ENCODE results near the gene ARRB1. TPM values are rescaled to one million over a fixed set of nuclear protein-coding genes. Genes with fewer than 3 reads are reported as not detected.

Gene ARRB1
- polyA plus RNA-seq, 1 of the 3 experiments (the other 2 are of a cell fraction), result 7.0 TPM

- Histone ChIP-seq H3K79me2 (ENCODE audit: insufficient read depth) (no peaks in the 10 kb centered on the region), H3K9me2 (no peaks in the 10 kb centered on the region), H3K27ac (ENCODE audit: low read depth in 2 of 2, low read length in 1 of 2) (peak overlapping the region in 1 of 2 experiments; percentile 80; a peak in 2 of 4 replicates), H3F3A (replicated peaks; ENCODE audit: insufficient read depth) (no peaks in the 10 kb centered on the region), H3K9me3 (no peaks in the 10 kb centered on the region), H3K27me3 (ENCODE audit: insufficient read depth) (no peaks in the 10 kb centered on the region), H2AFZ (ENCODE audit: low read depth) (no peak overlapping the region), H4K20me1 (ENCODE audit: insufficient read depth) (no peaks in the 10 kb centered on the region), H3K4me2 (no peak overlapping the region), H3K36me3 (replicated peaks in 1 of 2; ENCODE audit: control insufficient read depth in 1 of 2, insufficient read depth in 2 of 2, low read length in 1 of 2) (no peaks in the 10 kb centered on the region), H3K4me3 (ENCODE audit: low read depth in 2 of 2, low read length in 1 of 2) (no peak overlapping the region), H3K9ac (no peak overlapping the region), H3K4me1 (ENCODE audit: control insufficient read depth in 1 of 2, insufficient read depth in 2 of 2, low read depth in 1 of 2, low read length in 1 of 2) (peaks cover 0 to 34% of the 10 kb centered on the region in 2 experiments; a peak in 2 of 4 replicates)
- peak; percentile 78 for DNase-seq
- POLR2A ChIA-PET, result no interaction called here
- TF ChIP-seq MXI1 (IDR thresholded peaks at IDR 0.05; ENCODE audit: low read depth, low read length), result peak; percentile 74
- no peak for TF ChIP-seq TAF1 (IDR thresholded peaks at IDR 0.05; ENCODE audit: borderline replicate concordance, low read depth, low read length)
- no peak for TF ChIP-seq GABPA (IDR thresholded peaks at IDR 0.05; ENCODE audit: low read depth)
- TF ChIP-seq CHD2 (IDR thresholded peaks at IDR 0.05; ENCODE audit: low read length, partially characterized antibody), result peak; percentile 15
- no peak for TF ChIP-seq FOXM1 (IDR thresholded peaks at IDR 0.05; ENCODE audit: low read depth)
- no peak for TF ChIP-seq RAD21 (IDR thresholded peaks at IDR 0.05; ENCODE audit: low read length)
- no peak for TF ChIP-seq USF1 (IDR thresholded peaks at IDR 0.05; ENCODE audit: borderline replicate concordance, low read depth)
- TF ChIP-seq PBX3 (IDR thresholded peaks at IDR 0.05), result no peak
- TF ChIP-seq GATA2 (CRISPR knock-in tag; IDR thresholded peaks at IDR 0.05), result no peak
- TF ChIP-seq MAX (IDR thresholded peaks at IDR 0.05; ENCODE audit: low read depth), result no peak
- TF ChIP-seq RCOR1 (IDR thresholded peaks at IDR 0.05; ENCODE audit: low read length), result 0 out of 2 replicates have a peak, but pooled peaks have one; percentile 8
- TF ChIP-seq TCF12 (IDR thresholded peaks at IDR 0.05), result no peak
- TF ChIP-seq ELF1 (IDR thresholded peaks at IDR 0.05), result no peak
- TF ChIP-seq NFIC (IDR thresholded peaks at IDR 0.05; ENCODE audit: borderline replicate concordance), result no peak
- TF ChIP-seq FOXJ3 (CRISPR knock-in tag; IDR thresholded peaks at IDR 0.05), result 0 out of 2 replicates have a peak, but pooled peaks have one; percentile 36
- WGBS (ENCODE audit: low lambda C conversion rate), result 89% methylated on average over 10 of the region's 10 CpGs
- CTCF ChIA-PET, result interaction anchor here (0.8 to 2.6 kb wide), 5 partner anchors 23 to 163 kb away, joined by 3 to 6 read pairs (median 4); no protein-coding TSS in a partner anchor
Observed at GRCh38 chr11:75303544-75304224, 47.8 kb downstream of the ARRB1 start.

- no peak overlapping the region for H3K4me2 ChIP-seq
- no peaks in the 10 kb centered on the region for H3K9me2 ChIP-seq
- no peak for TF ChIP-seq POLR2AphosphoS5 (IDR thresholded peaks at IDR 0.05; ENCODE audit: low read depth, low read length)
- TF ChIP-seq TEAD4 (IDR thresholded peaks at IDR 0.05; ENCODE audit: borderline replicate concordance, insufficient read depth), result no peak
- TF ChIP-seq RAD21 (IDR thresholded peaks at IDR 0.05; ENCODE audit: low read length), result no peak
- no peak for TF ChIP-seq MAX (IDR thresholded peaks at IDR 0.05; ENCODE audit: low read depth)
- TF ChIP-seq RFX5 (IDR thresholded peaks at IDR 0.05; ENCODE audit: low read length), result no peak
- no peak for TF ChIP-seq USF1 (IDR thresholded peaks at IDR 0.05; ENCODE audit: borderline replicate concordance, low read depth)
- TF ChIP-seq NRF1 (IDR thresholded peaks at IDR 0.05; ENCODE audit: low read depth, low read length), result no peak
- no peak for TF ChIP-seq MXI1 (IDR thresholded peaks at IDR 0.05; ENCODE audit: low read depth, low read length)
- POLR2A ChIA-PET, result no interaction called here
- H3F3A ChIP-seq (replicated peaks; ENCODE audit: insufficient read depth), result no peaks in the 10 kb centered on the region
- peak overlapping the region in 1 of 2 experiments; percentile 75; a peak in 2 of 4 replicates for H3K27ac ChIP-seq (ENCODE audit: low read depth in 2 of 2, low read length in 1 of 2)
- H3K36me3 ChIP-seq (replicated peaks in 1 of 2; ENCODE audit: control insufficient read depth in 1 of 2, insufficient read depth in 2 of 2, low read length in 1 of 2), result peaks cover 0 to 3% of the 10 kb centered on the region in 2 experiments
- CTCF ChIA-PET, result interaction anchor here (1.3 to 2.6 kb wide), 4 partner anchors 22 to 162 kb away, joined by 3 to 11 read pairs (median 7); no protein-coding TSS in a partner anchor
- H3K9ac ChIP-seq, result no peak overlapping the region
- no peaks in the 10 kb centered on the region for H4K20me1 ChIP-seq (ENCODE audit: insufficient read depth)
- no peaks in the 10 kb centered on the region for H3K9me3 ChIP-seq
- no peak overlapping the region for H2AFZ ChIP-seq (ENCODE audit: low read depth)
- DNase-seq, result peak; percentile 51
- 87% methylated on average over 4 of the region's 4 CpGs for WGBS (ENCODE audit: low lambda C conversion rate)
- no peaks in the 10 kb centered on the region for H3K79me2 ChIP-seq (ENCODE audit: insufficient read depth)
- no peaks in the 10 kb centered on the region for H3K27me3 ChIP-seq (ENCODE audit: insufficient read depth)
- H3K4me3 ChIP-seq (ENCODE audit: low read depth in 2 of 2, low read length in 1 of 2), result no peak overlapping the region
- H3K4me1 ChIP-seq (ENCODE audit: control insufficient read depth in 1 of 2, insufficient read depth in 2 of 2, low read depth in 1 of 2, low read length in 1 of 2), result peaks cover 0 to 31% of the 10 kb centered on the region in 2 experiments; a peak in 2 of 4 replicates
Observed at GRCh38 chr11:75302371-75302770, 49.1 kb downstream of the ARRB1 start.

Data from SK-N-SH (cell line).